ENCODE results near the gene SCN3B. TPM values are rescaled to one million over a fixed set of nuclear protein-coding genes. Genes with fewer than 3 reads are reported as not detected.
"Not testable (repeated sequence)": the region's sequence is repeated elsewhere in the genome, so short reads cannot be mapped to it uniquely, and the experiment has no call there.

SCN3B gene
- total RNA-seq, 1 donor from 2014 or later = 4.7 TPM

DNA sequence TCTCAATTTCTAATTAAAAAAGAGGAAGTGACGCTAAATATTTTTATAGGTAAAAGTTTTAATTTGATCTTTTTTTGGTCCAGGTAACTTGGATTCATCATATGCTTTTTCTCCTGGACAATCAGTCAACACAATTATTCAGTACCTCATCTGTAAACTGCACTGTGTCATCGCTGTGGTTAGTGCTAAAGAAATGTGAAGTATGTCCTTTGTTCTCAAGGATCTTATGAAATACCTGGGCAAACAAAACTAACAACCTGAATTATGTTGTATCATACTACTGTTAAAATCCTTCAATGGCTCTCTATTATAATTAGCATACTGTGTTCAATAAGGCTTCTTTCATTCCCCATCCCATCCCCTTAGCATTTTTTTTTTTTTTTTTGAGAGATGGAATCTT is 19.9 kb upstream of the SCN3B start:
- Histone ChIP-seq H3K4me1 (no peaks in the 10 kb centered on the region), H3K9me3 (no peaks in the 10 kb centered on the region), H3K36me3 (no peaks in the 10 kb centered on the region), H3K4me3 (no peak overlapping the region), H3K27me3 (no peaks in the 10 kb centered on the region), H3K27ac (no peak overlapping the region)
- intact Hi-C loops (cut with DNase I) = no loop called here
- TF ChIP-seq, protein P1, sequence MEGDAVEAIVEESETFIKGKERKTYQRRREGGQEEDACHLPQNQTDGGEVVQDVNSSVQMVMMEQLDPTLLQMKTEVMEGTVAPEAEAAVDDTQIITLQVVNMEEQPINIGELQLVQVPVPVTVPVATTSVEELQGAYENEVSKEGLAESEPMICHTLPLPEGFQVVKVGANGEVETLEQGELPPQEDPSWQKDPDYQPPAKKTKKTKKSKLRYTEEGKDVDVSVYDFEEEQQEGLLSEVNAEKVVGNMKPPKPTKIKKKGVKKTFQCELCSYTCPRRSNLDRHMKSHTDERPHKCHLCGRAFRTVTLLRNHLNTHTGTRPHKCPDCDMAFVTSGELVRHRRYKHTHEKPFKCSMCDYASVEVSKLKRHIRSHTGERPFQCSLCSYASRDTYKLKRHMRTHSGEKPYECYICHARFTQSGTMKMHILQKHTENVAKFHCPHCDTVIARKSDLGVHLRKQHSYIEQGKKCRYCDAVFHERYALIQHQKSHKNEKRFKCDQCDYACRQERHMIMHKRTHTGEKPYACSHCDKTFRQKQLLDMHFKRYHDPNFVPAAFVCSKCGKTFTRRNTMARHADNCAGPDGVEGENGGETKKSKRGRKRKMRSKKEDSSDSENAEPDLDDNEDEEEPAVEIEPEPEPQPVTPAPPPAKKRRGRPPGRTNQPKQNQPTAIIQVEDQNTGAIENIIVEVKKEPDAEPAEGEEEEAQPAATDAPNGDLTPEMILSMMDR (IDR thresholded peaks at IDR 0.05) = no peak
- DNase-seq (ENCODE audit: low spot score in 2 of 2) = no peak

DNA sequence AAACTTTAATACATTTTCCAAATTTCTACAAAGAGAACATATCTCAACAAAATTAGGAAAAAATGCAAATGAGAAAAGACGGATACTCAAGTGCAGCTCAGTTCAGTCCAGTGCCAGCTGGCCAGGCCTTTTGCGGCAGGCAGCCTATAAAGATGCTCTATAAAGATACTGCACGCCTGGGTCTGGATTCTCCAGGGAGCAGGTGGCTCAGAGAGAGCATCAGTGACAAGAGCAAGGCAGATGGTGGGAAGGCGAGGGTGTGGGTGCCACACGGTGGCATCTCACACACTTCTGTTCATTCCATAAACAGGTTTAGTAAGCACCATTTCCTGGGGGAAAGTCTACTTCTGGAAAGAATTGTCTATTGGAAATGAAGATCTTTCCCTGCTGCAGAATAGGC is 18.1 kb upstream of the SCN3B start:
- Histone ChIP-seq H3K4me3 (no peak overlapping the region), H3K36me3 (no peaks in the 10 kb centered on the region), H3K4me1 (no peaks in the 10 kb centered on the region), H3K27me3 (no peaks in the 10 kb centered on the region), H3K27ac (no peak overlapping the region), H3K9me3 (no peaks in the 10 kb centered on the region)
- DNase-seq (ENCODE audit: low spot score in 2 of 2) = no peak
- TF ChIP-seq, protein P1 (IDR thresholded peaks at IDR 0.05) = no peak
- intact Hi-C loops (cut with DNase I) = no loop called here

DNA sequence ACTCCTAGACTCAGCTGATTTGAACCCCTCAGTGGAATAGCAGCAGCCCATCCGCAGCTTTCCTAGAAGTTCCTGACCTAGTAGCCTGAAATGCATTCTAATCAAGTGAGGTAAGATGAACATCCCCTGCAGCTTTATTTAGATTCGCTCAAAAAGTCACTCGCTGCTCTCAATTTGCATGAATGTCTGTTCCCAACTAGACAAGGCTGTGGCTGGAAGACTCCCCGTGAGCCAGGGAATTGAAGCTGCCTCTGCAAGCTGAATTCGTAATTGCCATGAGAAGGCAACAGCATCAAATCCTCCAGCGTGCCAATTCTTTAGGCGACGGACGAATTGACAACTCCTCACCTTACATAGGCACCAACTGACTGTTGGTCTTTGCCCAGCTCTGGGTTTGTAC is 17.1 kb upstream of the SCN3B start:
- TF ChIP-seq, protein P1 (IDR thresholded peaks at IDR 0.05) = no peak
- no peaks in the 10 kb centered on the region for H3K27me3 ChIP-seq
- no peak overlapping the region for H3K4me3 ChIP-seq
- intact Hi-C loops (cut with DNase I) = no loop called here
- H3K27ac ChIP-seq = no peak overlapping the region
- H3K4me1 ChIP-seq = no peaks in the 10 kb centered on the region
- no peak for DNase-seq (ENCODE audit: low spot score in 2 of 2)
- no peaks in the 10 kb centered on the region for H3K9me3 ChIP-seq
- no peaks in the 10 kb centered on the region for H3K36me3 ChIP-seq

DNA sequence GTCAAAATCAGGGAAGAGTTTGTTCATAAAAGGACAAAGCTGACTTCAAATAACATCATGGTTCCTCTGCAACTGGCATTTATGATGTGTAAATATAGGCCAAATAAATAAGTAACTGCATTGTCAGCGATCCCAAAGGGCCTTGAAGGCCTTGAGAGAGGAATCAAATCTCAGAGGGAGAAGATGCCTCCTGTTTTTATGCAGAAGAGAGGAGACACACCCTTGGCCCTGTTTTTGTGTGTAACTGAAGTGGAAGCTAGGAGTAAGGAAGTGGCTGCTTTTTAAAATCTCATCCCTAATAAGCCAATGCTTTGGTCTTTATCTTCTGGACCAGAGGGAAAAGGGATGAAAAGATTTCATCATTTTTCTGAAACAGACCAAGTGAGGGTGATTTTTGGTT is 15.7 kb upstream of the SCN3B start:
- intact Hi-C loops (cut with DNase I) = no loop called here

DNA sequence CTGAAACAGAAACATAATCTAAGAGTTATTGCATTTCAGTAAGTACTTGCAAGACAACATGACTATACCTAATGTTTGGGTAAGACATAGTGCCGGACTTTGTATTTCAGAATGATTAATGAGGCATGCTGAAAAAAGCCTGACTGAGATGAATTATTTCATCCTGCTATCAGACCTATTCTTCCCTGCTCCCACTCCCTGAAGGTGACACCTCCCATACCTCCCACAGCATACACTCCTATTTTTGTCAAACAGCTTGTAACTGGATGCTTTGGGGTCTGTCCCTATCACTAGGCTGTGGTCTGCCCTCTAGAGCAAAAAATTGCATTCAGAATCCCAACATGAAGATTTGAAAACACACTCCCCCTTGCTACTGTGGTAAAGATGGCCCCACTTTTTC is 10.9 kb upstream of the SCN3B start:
- Histone ChIP-seq H3K27ac (no peak overlapping the region), H3K9me3 (no peaks in the 10 kb centered on the region), H3K27me3 (no peaks in the 10 kb centered on the region), H3K4me3 (no peak overlapping the region), H3K4me1 (no peaks in the 10 kb centered on the region), H3K36me3 (no peaks in the 10 kb centered on the region)
- TF ChIP-seq, protein P1 (IDR thresholded peaks at IDR 0.05) = no peak
- DNase-seq (ENCODE audit: low spot score in 2 of 2) = no peak
- intact Hi-C loops (cut with DNase I) = no loop called here

More for the DNA sequence above, 15.7 kb upstream of the SCN3B start:
- H3K9me3 ChIP-seq = no peaks in the 10 kb centered on the region
- no peaks in the 10 kb centered on the region for H3K27me3 ChIP-seq
- DNase-seq (ENCODE audit: low spot score in 2 of 2) = no peak
- no peaks in the 10 kb centered on the region for H3K4me1 ChIP-seq
- no peaks in the 10 kb centered on the region for H3K36me3 ChIP-seq
- H3K4me3 ChIP-seq = no peak overlapping the region
- H3K27ac ChIP-seq = no peak overlapping the region
- TF ChIP-seq, protein P1 (IDR thresholded peaks at IDR 0.05) = no peak

DNA sequence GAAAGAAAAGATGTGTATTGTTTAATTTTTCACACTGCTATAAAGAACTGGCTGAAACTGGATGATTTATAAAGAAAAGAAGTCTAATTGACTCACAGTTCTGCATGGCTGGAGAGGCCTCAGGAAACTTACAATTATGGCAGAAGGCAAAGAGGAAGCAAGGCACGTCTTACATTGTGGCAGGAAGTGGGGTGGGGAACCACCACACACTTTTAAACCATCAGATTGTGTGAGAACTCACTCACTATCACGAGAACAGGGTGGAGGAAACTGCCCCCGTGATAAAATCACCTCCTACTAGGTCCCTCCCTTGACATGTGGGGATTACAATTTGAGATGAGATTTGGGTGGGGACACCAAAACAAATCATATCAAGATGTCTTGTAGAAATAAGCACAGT is 5.5 kb upstream of the SCN3B start:
- H3K36me3 ChIP-seq; H3K27ac ChIP-seq; H3K4me1 ChIP-seq; intact Hi-C loops (cut with DNase I); H3K27me3 ChIP-seq; DNase-seq (ENCODE audit: low spot score in 2 of 2); H3K9me3 ChIP-seq; H3K4me3 ChIP-seq: not testable (repeated sequence)
